Suppressor macrophage treated with lipopolysaccharide for 1 hour (primary cell): ENCODE data around the gene ACER3.
A peak's percentile ranks its signal among the peaks of the same experiment; 100 is the strongest.
"Not testable (repeated sequence)": the region's sequence is repeated elsewhere in the genome, so short reads cannot be mapped to it uniquely, and the experiment has no call there.

ENCODE experiments used
- DNase-seq, 3 donors: peaks; one replicate each; pipeline ENCODE4 v3.0.0-alpha.2; 2020 to 2022

ACER3 gene

GRCh38 chr11:76872959-76873827 is 12.5 kb downstream of the ACER3 start:
- no peak for DNase-seq

DNA sequence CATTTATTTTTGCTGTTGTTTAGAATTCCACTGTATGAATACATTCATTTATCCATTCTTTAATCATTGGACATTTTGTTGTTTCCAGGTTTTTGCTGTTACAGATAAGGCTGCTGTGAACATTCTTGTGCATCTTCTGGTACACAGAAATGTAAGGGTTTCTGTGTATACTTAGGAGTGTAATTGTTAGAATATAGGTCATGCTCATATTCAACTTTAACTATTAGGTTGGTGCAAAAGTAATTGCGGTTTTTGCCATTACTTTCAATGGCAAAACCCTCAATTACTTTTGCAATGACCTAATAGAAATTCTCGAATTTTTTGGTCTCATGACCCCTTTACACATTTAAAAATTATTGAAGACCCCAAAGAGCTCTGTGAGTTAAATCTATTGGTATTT is 17.3 kb downstream of the ACER3 start:
- DNase-seq, result no peak

- DNase-seq, result no peak
These were observed 19.6 kb downstream of the ACER3 start for GRCh38 chr11:76880314-76880713.

DNA sequence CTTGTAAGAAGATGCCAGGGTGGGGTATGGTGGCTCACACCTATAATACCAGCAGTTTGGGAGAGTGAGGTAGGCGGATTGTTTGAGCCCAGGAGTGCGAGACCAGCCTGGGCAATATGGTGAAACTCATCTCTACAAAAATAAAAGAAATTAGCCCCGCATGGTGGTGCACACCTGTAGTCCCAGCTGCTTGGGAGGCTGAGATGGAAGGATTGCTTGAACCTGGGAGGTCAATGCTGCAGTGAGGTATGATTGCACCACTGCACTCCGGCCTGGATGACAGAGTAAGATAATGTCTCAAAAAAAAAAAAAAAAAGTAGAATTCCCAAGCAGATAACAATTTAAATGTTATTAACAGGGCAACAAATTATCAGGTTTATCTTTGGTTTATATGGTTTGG is 20.2 kb downstream of the ACER3 start:
- DNase-seq, result no peak

GRCh38 chr11:76885390-76886097 is 24.8 kb downstream of the ACER3 start:
- peak; percentile 86 to 92 (median 86) for DNase-seq

DNA sequence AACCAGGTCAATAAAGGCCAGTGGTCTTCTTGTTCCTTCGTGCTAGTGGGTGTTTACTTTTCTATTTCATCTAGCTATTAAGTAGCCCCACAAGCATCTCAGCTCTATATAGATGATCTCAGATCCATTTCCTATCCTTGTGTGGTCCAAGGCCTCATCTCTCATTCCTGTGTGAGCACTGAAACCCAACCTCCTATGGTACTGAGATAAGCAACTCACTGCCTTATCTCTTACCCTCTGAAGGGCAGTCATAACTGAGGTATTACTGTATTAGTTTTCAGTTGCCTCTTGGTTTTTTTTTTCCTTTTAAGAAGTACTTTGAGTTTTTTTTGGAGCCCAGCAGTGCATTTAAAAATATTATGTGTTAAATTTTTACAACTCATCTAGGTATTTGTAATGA is 28.3 kb downstream of the ACER3 start:
- DNase-seq, result no peak

DNA sequence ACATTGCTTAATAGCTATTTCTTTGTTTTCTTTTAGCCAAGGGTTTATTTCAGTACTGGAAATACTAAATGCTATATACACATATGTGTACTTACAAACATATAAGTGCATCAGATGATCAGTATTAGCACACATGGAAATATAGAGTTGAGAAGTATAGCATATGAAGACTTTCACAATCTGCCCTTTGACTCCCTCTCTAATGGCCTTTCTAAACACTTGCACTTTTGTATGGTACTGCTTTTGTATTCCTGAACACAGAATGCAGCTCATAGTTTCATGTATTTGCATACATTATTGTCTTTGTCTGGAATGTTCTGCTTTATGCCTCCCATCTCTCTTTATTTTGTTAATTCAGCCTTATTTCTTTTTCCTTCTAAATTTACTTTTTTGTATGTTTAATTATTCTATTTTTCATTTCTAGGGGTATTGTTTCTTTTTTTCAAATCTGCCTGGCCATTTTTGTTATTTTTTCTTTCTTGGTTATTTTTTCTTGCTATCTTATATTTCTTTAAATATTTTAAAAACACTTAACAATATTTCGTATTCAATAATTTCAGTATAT is 28.8 kb downstream of the ACER3 start:
- DNase-seq, result no peak

GRCh38 chr11:76890329-76890728 is 29.6 kb downstream of the ACER3 start:
- no peak for DNase-seq

- DNase-seq, result no peak
These were observed 30.6 kb downstream of the ACER3 start for GRCh38 chr11:76891285-76891684.

DNA sequence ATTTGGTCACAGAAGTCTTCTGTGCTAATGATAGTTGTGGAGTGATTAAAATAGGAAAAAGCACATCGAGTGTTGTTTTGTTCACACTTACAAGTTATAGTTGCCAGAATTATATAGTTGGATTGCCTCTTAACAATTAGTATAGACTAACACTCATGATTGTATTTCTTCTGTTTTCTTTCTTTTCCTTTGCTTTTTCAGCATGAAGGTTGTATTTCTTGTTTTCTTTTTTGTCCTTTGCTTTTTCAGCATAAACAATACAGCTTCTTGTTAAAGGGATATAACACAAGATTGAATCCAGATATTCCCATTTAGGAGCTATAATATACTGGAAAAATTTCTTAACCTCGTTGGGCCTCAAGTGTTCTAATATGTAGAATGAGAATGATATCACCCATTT is 31.1 kb downstream of the ACER3 start:
- no peak for DNase-seq

- DNase-seq, result no peak
These were observed 31.6 kb downstream of the ACER3 start for GRCh38 chr11:76892306-76892705.

- DNase-seq, result no peak
These were observed 36.5 kb downstream of the ACER3 start for GRCh38 chr11:76897233-76897632.

DNA sequence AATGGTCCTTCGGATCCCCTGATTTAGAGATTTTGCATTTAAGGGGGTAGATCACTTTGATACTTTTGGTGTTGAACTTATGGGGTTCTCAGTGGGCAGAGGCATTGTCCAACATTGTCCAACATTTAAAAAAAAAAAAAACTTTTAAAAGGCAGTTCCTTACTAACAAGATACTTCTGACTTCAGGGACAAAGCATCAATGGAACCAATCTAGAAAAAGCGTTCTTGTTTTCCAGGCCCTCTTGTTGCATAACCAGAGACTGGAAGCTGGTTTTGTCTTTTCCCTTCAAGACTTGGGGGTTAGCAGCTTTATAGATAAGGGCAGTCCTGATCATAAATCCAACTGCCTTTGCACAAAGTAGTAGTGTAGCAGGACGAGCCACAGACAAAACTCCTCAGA is 40.4 kb downstream of the ACER3 start:
- no peak for DNase-seq

GRCh38 chr11:76901622-76902021 is 40.9 kb downstream of the ACER3 start:
- not testable (repeated sequence) for DNase-seq

DNA sequence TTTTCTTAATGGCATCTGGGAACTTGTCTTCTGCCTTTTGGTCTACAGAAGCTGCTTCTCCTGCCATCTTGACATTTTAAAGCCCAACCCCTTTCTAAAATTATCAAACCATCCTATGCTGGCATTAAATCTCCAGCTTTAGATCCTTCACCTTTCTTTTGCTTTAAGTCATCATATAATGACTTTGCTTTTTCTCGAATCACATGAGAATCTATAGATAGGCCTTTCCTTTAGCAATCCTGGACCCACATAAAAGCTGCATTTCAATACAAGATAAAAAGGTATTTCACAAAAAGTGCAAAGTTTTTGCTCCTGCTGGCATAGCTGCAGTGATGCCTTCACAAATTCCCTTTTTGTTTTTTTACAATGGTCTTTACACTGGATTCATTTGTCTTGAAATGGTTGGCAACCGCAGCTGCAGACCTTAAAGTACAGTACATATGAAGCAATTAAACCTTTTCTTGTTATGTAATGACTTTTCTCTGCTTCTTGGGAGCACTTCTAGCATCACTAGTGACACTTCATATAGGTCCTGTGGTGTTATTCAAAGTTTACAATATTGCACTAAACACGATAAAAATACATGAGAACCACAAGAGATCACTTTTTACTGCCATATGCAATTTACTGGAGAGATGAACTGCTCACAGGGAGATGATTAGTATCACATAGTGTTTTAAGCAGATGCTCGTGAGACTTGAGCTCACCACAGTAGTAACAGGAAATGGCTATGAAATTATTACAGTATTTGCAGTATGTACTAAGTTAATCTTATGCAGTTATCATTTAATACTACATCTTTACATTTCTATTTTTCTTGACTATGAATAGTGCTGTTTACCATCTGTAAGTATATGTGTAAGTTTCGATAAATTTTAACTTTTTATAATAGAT is 41.6 kb downstream of the ACER3 start:
- DNase-seq, result no peak

DNA sequence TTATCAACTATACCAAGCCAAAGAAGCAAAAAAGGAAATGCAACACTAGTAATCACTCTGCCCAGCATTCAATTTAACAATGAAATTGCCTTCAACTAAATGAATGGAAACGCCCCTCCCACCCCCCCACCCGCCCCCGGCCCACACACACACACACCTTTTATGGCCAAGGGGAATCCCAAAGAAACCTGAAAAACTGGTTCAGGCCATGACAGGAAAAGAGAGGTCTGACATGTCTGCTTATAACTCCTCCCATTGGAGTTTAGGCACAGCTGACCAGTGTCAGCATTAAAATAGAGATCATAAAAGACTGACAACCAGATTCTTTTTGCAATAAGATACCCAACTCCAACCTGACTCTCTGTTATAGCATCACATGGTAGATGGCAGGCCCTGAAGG is 42.6 kb downstream of the ACER3 start:
- no peak for DNase-seq

DNA sequence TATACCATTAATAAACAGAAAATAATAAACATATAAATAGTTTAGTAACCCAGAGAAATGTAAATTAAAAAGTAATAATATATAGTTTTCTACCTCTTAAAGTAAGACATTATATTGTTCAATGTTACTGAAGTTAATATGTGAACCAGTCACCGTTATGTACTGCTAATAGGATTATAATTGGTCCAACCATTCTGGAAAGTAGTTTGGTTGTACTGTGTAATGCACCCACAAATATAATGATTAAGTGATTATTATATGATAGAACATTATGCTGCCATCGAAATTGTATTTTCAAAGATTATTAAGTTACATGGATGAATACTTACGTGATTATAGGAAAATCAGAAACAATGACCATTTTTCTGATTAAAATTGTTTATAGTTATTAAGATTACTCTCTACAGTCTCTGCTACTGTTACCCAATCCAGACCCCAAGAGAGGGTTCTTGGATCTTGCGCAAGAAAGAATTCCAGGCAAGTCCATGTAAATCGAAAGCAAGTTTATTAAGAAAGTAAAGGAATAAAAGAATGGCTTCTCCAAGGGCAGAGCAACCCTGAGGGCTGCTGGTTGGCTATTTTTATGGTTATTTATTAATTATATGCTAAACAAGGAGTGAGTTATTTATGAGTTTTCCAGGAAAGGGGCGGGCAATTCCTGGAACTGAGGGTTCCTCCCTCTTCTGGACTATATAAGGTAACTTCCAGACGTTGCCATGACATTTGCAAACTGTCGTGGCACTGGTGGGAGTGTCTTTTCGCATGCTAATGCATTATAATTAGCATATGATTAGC is 50.1 kb downstream of the ACER3 start:
- no peak for DNase-seq

DNA sequence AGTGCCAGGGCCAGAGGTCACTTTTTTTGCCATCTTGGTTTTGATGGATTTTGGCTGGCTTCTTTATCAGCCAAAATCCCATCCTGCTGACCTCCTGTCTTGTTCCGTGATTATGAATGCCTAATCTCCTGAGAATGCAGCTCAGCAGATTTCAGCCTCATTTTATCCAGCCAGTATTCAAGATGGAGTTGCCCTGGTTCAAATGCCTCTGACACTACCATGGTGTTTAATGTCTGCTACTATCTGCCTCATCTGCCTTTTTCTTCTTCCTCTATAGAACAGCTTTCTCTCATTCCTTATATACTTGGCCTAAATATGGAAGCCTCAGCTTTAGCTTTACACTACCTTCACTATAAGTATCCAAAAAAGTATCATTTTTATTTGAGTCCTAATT is 50.7 kb downstream of the ACER3 start:
- DNase-seq, result no peak

GRCh38 chr11:76916712-76917111 is 56.0 kb downstream of the ACER3 start:
- no peak for DNase-seq

DNA sequence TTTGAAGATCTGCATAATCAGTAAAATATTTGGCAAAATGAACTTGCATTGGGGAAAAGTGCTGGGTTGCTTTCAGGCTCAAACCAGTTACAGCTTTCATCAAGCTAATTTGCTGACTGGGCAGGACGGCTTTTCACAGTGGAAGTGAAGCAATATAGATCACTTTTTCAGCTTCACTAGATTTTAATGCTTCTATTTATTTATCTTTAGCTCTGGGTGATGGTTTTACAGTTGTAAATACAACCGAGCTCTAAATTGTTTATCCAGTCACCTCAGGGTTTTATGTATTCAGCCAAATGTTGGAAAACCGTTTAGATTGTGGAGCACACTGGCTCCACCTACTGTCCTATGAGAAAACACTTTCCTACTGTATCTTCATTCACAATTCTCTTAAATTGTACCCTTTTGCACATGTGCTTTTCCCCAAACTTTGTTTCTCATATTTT is 58.2 kb downstream of the ACER3 start:
- peak; percentile 57 to 74 (median 69) for DNase-seq

GRCh38 chr11:76919467-76919866 is 58.7 kb downstream of the ACER3 start:
- DNase-seq, result no peak
